ENCODE data around the gene EIF1.
A peak's percentile ranks its signal among the peaks of the same experiment; 100 is the strongest.

The EIF1 gene

DNA sequence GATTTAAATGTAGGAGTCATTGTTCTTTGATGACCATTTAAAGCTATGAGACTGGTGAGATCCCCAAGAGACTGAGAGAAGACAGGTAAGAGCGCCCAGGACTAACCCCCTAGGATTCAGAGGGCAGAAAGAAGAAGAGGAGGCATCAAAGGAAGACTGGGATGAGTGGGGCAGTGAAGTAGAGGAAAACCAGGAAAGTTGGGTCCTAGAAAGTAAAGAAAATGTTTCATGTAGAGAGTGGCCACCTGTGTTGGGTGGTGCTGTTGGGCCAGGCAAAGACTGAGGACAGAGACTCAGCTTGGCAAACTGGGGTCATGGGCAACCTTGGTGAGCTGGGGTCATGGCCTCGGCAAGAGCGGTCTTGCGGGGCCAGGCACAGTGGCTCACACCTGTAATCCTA lies 47.1 kb downstream of the EIF1 start:
- DNase-seq (ENCODE audit: low read depth) = no peak

DNA sequence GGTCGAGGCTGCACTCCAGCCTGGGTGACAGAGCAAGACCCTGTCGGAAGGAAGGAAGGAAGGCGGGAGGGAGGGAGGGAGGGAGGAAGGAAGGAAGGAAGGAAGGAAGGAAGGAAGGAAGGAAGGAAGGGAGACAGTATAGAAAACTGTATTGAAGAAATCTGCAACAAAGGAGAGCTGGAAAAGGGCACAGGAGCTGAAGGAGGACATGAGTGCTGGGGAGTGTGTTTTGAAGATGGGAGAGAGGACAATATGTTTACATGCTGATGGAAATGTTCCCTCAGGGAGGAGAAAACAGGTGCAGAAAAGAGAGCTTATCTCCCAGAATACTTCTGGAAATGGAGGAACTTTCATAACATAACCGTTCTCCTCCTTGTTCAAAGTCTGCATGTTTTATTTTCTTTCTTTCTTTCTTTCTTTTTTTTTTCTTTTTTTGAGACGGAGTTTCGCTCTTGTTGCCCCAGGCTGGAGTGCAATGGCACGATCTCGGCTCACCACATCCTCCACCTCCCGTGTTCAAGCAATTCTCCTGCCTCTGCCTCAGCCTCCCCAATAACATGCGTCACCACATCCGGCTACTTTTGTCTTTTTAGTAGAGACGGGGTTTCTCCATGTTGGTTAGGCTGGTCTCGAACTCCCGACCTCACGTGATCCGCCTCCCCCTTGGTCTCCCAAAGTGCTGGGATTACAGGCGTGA lies 48.4 kb downstream of the EIF1 start:
- no peak for DNase-seq (ENCODE audit: low read depth)

DNA sequence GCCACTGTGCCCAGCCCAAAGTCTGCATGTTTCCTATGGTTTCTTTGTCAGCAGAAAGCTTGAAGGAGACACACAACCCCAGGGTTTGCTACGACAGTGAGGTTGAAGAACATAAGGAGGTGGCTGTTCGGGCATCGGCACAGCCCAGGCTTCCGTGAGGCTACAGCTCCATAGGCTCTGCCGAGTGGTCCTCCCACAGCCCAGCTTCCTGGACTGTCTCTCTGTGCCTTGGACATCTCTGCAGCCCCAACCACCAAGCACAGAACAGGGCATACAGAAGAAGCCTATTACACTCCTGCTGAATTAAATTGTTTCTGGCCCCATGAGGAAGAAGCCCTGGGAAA lies 49.0 kb downstream of the EIF1 start:
- DNase-seq (ENCODE audit: low read depth) = no peak

DNA sequence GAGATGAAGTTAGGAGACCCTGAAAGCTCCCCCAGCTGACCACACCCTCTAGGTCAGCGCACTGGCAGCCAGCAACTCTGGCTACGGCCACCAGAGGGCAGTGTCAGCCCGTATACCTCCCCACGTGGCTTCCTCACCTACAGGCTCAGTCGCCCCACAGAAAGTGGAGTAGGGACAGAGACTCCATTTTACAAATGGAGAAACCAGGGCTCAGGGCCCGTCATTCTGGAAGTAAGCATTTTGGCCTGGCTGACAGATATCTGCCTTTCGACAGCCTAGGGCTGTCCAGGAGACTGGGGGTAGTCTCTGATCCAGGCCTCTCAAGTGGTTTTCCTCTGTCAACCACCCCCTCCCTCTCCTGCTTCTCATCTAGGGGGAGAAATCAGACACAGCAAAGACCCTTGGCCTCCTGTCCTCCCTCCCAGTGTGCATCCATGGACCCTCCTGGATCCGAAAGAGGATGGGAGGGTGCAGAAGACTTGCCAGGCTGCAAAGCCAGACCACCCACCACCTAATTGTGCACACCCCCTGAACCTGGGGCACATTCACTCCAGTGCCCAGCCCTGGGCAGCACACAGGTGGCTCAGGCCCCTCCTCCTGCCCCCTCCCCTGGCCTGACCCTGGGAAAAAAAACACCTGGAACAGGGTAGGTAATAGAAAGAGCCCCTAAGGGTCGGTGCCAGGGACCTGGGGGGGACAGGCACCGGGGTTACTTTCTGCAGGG lies 49.6 kb downstream of the EIF1 start:
- DNase-seq (ENCODE audit: low read depth) = peak; percentile 59

DNA sequence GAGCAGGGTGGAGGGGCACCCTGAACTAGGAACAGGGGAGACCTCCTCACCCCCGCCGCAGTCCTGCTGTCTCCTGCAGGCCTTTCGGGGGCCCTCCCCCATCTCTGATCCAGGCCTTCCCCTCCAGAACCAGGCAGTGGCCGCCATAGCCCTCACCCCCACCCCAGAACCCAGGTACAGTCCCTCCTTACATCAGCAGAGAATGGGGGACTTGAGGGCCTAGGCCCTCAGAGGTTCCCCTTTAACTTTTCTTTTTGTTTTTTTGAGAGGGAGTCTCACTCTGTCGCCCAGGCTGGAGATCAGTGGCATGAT lies 50.1 kb downstream of the EIF1 start:
- DNase-seq (ENCODE audit: low read depth) = no peak

DNA sequence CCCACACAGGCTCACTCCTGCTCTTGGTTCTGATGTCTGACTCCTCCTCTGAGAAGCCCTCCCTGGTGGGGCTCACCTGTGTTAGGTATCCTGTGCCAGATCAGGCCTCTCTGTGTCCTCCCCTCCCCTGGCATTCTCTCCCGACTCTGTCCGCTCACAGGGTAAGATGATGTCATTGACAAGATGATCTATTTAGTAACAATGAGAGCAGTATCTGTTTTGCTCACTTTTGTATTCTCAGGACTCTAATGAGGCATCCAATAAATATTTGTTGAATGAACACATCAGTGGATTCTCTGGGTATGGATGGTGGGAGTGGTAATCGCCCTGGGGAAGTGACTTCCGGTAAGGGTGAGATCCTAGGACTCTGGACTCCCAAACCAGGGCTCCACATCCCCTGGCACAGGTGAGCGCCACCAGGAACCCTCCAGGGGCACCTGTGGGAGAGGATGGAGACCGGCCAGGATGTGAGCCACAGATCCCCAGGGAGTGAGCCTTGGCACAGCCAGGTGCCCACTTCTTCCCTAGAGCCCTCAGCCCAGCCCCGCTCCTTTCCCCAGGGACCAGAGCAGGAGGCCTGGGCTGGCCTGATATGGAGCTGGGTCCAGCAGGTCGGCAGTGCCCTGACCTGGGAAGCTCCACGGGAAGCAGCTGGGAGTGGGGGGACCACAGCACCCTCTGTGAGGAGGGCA lies 51.1 kb downstream of the EIF1 start:
- DNase-seq (ENCODE audit: low read depth) = no peak

DNA sequence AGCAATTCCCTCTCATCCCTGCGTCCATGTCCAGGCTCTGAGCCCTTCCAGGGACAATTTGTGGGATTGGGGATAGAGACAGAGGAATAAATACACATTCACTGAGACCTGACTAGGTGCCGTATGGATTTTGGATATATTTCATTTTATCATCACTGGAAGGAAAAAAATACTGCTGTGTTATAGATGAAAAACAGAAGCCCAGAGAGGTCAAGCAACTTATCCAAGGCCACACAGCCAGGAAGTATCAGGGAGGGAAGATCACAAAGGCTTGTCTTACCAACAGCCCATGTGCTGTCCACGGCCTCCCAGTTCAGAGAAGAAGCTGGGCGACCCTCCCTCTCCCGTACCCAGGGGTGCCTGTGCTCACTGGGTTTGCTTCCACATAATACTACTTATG lies 51.8 kb downstream of the EIF1 start:
- no peak for DNase-seq (ENCODE audit: low read depth)

DNA sequence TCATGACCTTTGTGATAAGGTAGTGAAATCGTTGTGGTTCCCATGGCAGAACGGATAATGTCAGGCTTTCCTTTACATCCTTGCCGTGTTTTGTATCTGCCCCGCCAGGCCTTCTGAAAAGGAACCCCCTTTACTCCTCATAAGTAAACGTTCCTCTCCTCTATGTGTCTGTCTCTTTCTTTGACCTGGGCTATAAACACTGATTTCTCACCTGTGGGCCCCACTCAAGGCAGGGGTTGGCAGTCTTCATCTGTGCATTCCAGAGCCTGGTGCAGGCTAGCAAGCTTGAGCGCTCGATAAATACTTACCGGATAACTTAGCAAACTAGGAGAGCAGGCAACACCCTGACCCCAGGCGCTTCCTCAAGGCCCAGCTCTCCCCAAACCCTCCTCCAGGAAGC lies 53.0 kb downstream of the EIF1 start:
- DNase-seq (ENCODE audit: low read depth) = no peak
